Measurements from ENCODE around the gene NUP43.
A peak's percentile ranks its signal among the peaks of the same experiment; 100 is the strongest.
"Not testable (repeated sequence)": the region's sequence is repeated elsewhere in the genome, so short reads cannot be mapped to it uniquely, and the experiment has no call there.

The NUP43 gene

GRCh38 chr6:149752600-149753373 is 6.5 kb upstream of the NUP43 start:
- no peak overlapping the region for H2AFZ ChIP-seq (ENCODE audit: low read length)
- no peaks in the 10 kb centered on the region for H3K9me2 ChIP-seq (replicated peaks; ENCODE audit: low read depth, low read length)
- peaks cover 28% of the 10 kb centered on the region for H3K4me1 ChIP-seq (ENCODE audit: insufficient read depth, low read length, poor library complexity, severe bottlenecking)
- H4K20me1 ChIP-seq (ENCODE audit: insufficient read depth, low read length, poor library complexity, severe bottlenecking), result peaks cover 78% of the 10 kb centered on the region
- peaks cover 81% of the 10 kb centered on the region for H3K79me2 ChIP-seq (ENCODE audit: insufficient read depth, low read length)
- H3K4me3 ChIP-seq (ENCODE audit: low read length, poor library complexity, severe bottlenecking), result peak overlapping the region; percentile 99
- no peak for TF ChIP-seq EZH2phosphoT487 (IDR thresholded peaks at IDR 0.05; ENCODE audit: borderline replicate concordance)
- peak overlapping the region; percentile 28 for H3K9ac ChIP-seq (ENCODE audit: low read depth, low read length, poor library complexity, severe bottlenecking)
- H3K36me3 ChIP-seq (ENCODE audit: insufficient read depth, low read length), result no peaks in the 10 kb centered on the region
- peaks cover 4% of the 10 kb centered on the region; the same call in 1 of the 2 replicates for H3F3A ChIP-seq (ENCODE audit: low read depth)
- peak overlapping the region; percentile 95 for H3K4me2 ChIP-seq (ENCODE audit: low read depth, low read length, poor library complexity, severe bottlenecking)
- H3K27me3 ChIP-seq (ENCODE audit: insufficient read depth, low read length, poor library complexity, severe bottlenecking), result no peaks in the 10 kb centered on the region
- no peaks in the 10 kb centered on the region for H3K9me3 ChIP-seq (ENCODE audit: insufficient read depth, low read depth, low read length)

- not testable (repeated sequence) for H3K27me3 ChIP-seq (ENCODE audit: insufficient read depth, low read length, poor library complexity, severe bottlenecking); H2AFZ ChIP-seq (ENCODE audit: low read length); H3K9me3 ChIP-seq (ENCODE audit: insufficient read depth, low read depth, low read length); H3F3A ChIP-seq (ENCODE audit: low read depth); H3K36me3 ChIP-seq (ENCODE audit: insufficient read depth, low read length); H3K9me2 ChIP-seq (replicated peaks; ENCODE audit: low read depth, low read length)
- H4K20me1 ChIP-seq (ENCODE audit: insufficient read depth, low read length, poor library complexity, severe bottlenecking), result peaks cover 69% of the 10 kb centered on the region
- peak overlapping the region; percentile 95 for H3K4me2 ChIP-seq (ENCODE audit: low read depth, low read length, poor library complexity, severe bottlenecking)
- H3K79me2 ChIP-seq (ENCODE audit: insufficient read depth, low read length), result peaks cover 72% of the 10 kb centered on the region
- peak overlapping the region; percentile 99 for H3K4me3 ChIP-seq (ENCODE audit: low read length, poor library complexity, severe bottlenecking)
- H3K4me1 ChIP-seq (ENCODE audit: insufficient read depth, low read length, poor library complexity, severe bottlenecking), result peaks cover 28% of the 10 kb centered on the region
- peak overlapping the region; percentile 96 for H3K9ac ChIP-seq (ENCODE audit: low read depth, low read length, poor library complexity, severe bottlenecking)
Observed at GRCh38 chr6:149751920-149752319, 5.6 kb upstream of the NUP43 start.

GRCh38 chr6:149751239-149751638 is 4.9 kb upstream of the NUP43 start:
- Histone ChIP-seq H3F3A (ENCODE audit: low read depth) (peaks cover 4% of the 10 kb centered on the region; the same call in 1 of the 2 replicates), H3K36me3 (ENCODE audit: insufficient read depth, low read length) (no peaks in the 10 kb centered on the region), H3K9ac (ENCODE audit: low read depth, low read length, poor library complexity, severe bottlenecking) (peak overlapping the region; percentile 96), H3K4me1 (ENCODE audit: insufficient read depth, low read length, poor library complexity, severe bottlenecking) (peaks cover 33% of the 10 kb centered on the region), H3K4me2 (ENCODE audit: low read depth, low read length, poor library complexity, severe bottlenecking) (peak overlapping the region; percentile 95), H3K9me2 (replicated peaks; ENCODE audit: low read depth, low read length) (no peaks in the 10 kb centered on the region), H3K79me2 (ENCODE audit: insufficient read depth, low read length) (peaks cover 66% of the 10 kb centered on the region), H3K27me3 (ENCODE audit: insufficient read depth, low read length, poor library complexity, severe bottlenecking) (no peaks in the 10 kb centered on the region), H4K20me1 (ENCODE audit: insufficient read depth, low read length, poor library complexity, severe bottlenecking) (peaks cover 64% of the 10 kb centered on the region), H3K4me3 (ENCODE audit: low read length, poor library complexity, severe bottlenecking) (peak overlapping the region; percentile 99), H3K9me3 (ENCODE audit: insufficient read depth, low read depth, low read length) (no peaks in the 10 kb centered on the region), H2AFZ (ENCODE audit: low read length) (no peak overlapping the region)
- TF ChIP-seq CTCF (conservative IDR thresholded peaks at IDR 0.05; ENCODE audit: low read length) (no peak), EZH2phosphoT487 (IDR thresholded peaks at IDR 0.05; ENCODE audit: borderline replicate concordance) (no peak)

- Histone ChIP-seq H3K9me2 (replicated peaks; ENCODE audit: low read depth, low read length) (no peaks in the 10 kb centered on the region), H3K4me3 (ENCODE audit: low read length, poor library complexity, severe bottlenecking) (peak overlapping the region; percentile 99), H3K9me3 (ENCODE audit: insufficient read depth, low read depth, low read length) (no peaks in the 10 kb centered on the region), H3K4me2 (ENCODE audit: low read depth, low read length, poor library complexity, severe bottlenecking) (peak overlapping the region; percentile 95), H4K20me1 (ENCODE audit: insufficient read depth, low read length, poor library complexity, severe bottlenecking) (peaks cover 64% of the 10 kb centered on the region), H3K36me3 (ENCODE audit: insufficient read depth, low read length) (no peaks in the 10 kb centered on the region), H3K9ac (ENCODE audit: low read depth, low read length, poor library complexity, severe bottlenecking) (peak overlapping the region; percentile 96), H3K27me3 (ENCODE audit: insufficient read depth, low read length, poor library complexity, severe bottlenecking) (no peaks in the 10 kb centered on the region), H2AFZ (ENCODE audit: low read length) (peak overlapping the region; percentile 96), H3K4me1 (ENCODE audit: insufficient read depth, low read length, poor library complexity, severe bottlenecking) (peaks cover 39% of the 10 kb centered on the region), H3K79me2 (ENCODE audit: insufficient read depth, low read length) (peaks cover 66% of the 10 kb centered on the region), H3F3A (ENCODE audit: low read depth) (peaks cover 4% of the 10 kb centered on the region; the same call in 1 of the 2 replicates)
- TF ChIP-seq EZH2phosphoT487 (IDR thresholded peaks at IDR 0.05; ENCODE audit: borderline replicate concordance) (no peak), CTCF (conservative IDR thresholded peaks at IDR 0.05; ENCODE audit: low read length) (no peak)
Observed at GRCh38 chr6:149750136-149750609, 3.8 kb upstream of the NUP43 start.
